A549 (cell line): ENCODE measurements around the gene CNOT2. TPM values are rescaled to one million over a fixed set of nuclear protein-coding genes. Genes with fewer than 3 reads are reported as not detected.

Experiments
- ATAC-seq, 2 experiments: fragments of 200-7000 bp in 1 of 2; fragments of >200 bp in 1 of 2; cut with Nextera tagmentation in 1 of 2; cut with Tn5 transposase in 1 of 2; 3 replicates each; pipeline versions ENCODE4 v1.8.0 to v1.9.1; 2018 to 2020; ENCODE audit warnings: mild to moderate bottlenecking in 1 of 2, moderate library complexity in 1 of 2
- CTCF ChIA-PET: fragments of 300-600 bp; sonication (Branson Sonifier 250); formaldehyde crosslinking; extraction: SDS; loops from one replicate; lab custom pipeline; 2021; ENCODE audit warnings: antibody characterized with exemption, inconsistent platforms; lab: Yijun Ruan, JAX
- POLR2A ChIA-PET: fragments of 350-600 bp; formaldehyde crosslinking; extraction: SDS; loops from one replicate; lab custom pipeline; 2021; ENCODE audit warnings: antibody characterized with exemption, inconsistent platforms; lab: Yijun Ruan, JAX
- DNase-seq, 2 experiments: peaks; one replicate each; pipeline versions ENCODE4 v3.0.0 to v3.0.0-alpha.2; 2011 to 2016; ENCODE audit warnings: low read depth in 1 of 2, low spot score in 1 of 2
- FAIRE-seq: peaks from 2 replicates; lab custom pipeline; 2011; peaks lifted over from hg19 to GRCh38; lab: Jason Lieb, UNC
- H3K27ac ChIP-seq, 2 experiments: fragments of >200 bp; sonication (Bioruptor Twin); formaldehyde crosslinking; 3 replicates each; pipeline ENCODE4 v1.5.1; 2016 to 2017
- H3K4me1 ChIP-seq: fragments of >200 bp; sonication (Bioruptor Twin); formaldehyde crosslinking; 3 replicates; pipeline ENCODE4 v1.6.1; 2016
- H3K4me2 ChIP-seq: fragments of >200 bp; sonication (Bioruptor Twin); formaldehyde crosslinking; 3 replicates; pipeline ENCODE4 v1.6.1; 2016
- H3K4me3 ChIP-seq: fragments of >200 bp; sonication (Bioruptor Twin); formaldehyde crosslinking; 3 replicates; pipeline ENCODE4 v1.5.1; 2016
- H3K9me3 ChIP-seq: fragments of >200 bp; sonication (Bioruptor Twin); formaldehyde crosslinking; 3 replicates; pipeline ENCODE4 v1.6.1; 2016
- BHLHE40 ChIP-seq: IDR thresholded peaks from 2 replicates; pipeline ENCODE4 v1.6.1; 2012; ENCODE audit warnings: low read depth, low read length, inconsistent platforms
- CBX8 ChIP-seq: fragments of 200-600 bp; sonication (generic); IDR thresholded peaks from 2 replicates; pipeline ENCODE4 v1.6.1; 2016
- CEBPB ChIP-seq, 2 experiments: fragments of >200 bp in 1 of 2; sonication (Bioruptor Twin) in 1 of 2; formaldehyde crosslinking in 1 of 2; IDR thresholded peaks; 2 replicates each; pipeline ENCODE4 v1.6.1; 2012 to 2016
- CHD2 ChIP-seq: fragments of 150-350 bp; IDR thresholded peaks from 2 replicates; pipeline ENCODE4 v1.6.1; 2014; ENCODE audit warnings: low read length; ENCODE audit not compliant: partially characterized antibody
- CHD4 ChIP-seq: fragments of 200-600 bp; sonication (generic); IDR thresholded peaks from 2 replicates; pipeline ENCODE4 v1.6.1; 2016; ENCODE audit warnings: antibody characterized with exemption, mild to moderate bottlenecking, borderline replicate concordance
- CTCF ChIP-seq: fragments of >200 bp; sonication (Bioruptor Twin); formaldehyde crosslinking; IDR thresholded peaks from 3 replicates; pipeline ENCODE4 v1.5.1; 2016
- EP300 ChIP-seq, 2 experiments: fragments of >200 bp; sonication (Bioruptor Twin); formaldehyde crosslinking; IDR thresholded peaks; 2 replicates in 1 of 2; 3 replicates in 1 of 2; pipeline ENCODE4 v1.6.1; 2016 to 2017
- FOSB ChIP-seq: fragments of 250-450 bp; sonication (Bioruptor Pico); IDR thresholded peaks from 2 replicates; pipeline ENCODE4 v1.5.0; 2020; ENCODE audit warnings: mild to moderate bottlenecking, moderate library complexity
- FOSL2 ChIP-seq, 2 experiments: fragments of 450-650 bp in 1 of 2; fragments of >200 bp in 1 of 2; sonication (Bioruptor Twin) in 1 of 2; formaldehyde crosslinking; IDR thresholded peaks; 2 replicates each; pipeline versions ENCODE4 v1.5.0 to v1.6.1; 2016 to 2020; ENCODE audit warnings: mild to moderate bottlenecking in 1 of 2, moderate library complexity in 1 of 2
- FOXS1 ChIP-seq: fragments of 250-450 bp; sonication (Bioruptor Pico); IDR thresholded peaks from 2 replicates; pipeline ENCODE4 v1.5.0; 2020; ENCODE audit warnings: mild to moderate bottlenecking, moderate library complexity
- GATA3 ChIP-seq: IDR thresholded peaks from 2 replicates; pipeline ENCODE4 v1.6.1; 2012; ENCODE audit warnings: borderline replicate concordance
- HDAC2 ChIP-seq: fragments of 200-600 bp; sonication (generic); IDR thresholded peaks from 2 replicates; pipeline ENCODE4 v1.6.1; 2016
- HEYL ChIP-seq: fragments of 250-450 bp; sonication (Bioruptor Pico); IDR thresholded peaks from 2 replicates; pipeline ENCODE4 v1.8.0; 2021; ENCODE audit warnings: mild to moderate bottlenecking, moderate library complexity
- JUN ChIP-seq, 2 experiments: fragments of >200 bp; sonication (Bioruptor Twin); formaldehyde crosslinking; IDR thresholded peaks; 2 replicates in 1 of 2; 3 replicates in 1 of 2; pipeline ENCODE4 v1.6.1; 2016 to 2017
- KDM1A ChIP-seq: fragments of 200-600 bp; sonication (generic); IDR thresholded peaks from 2 replicates; pipeline ENCODE4 v1.6.1; 2016; ENCODE audit warnings: low read depth, mild to moderate bottlenecking
- MYC ChIP-seq: IDR thresholded peaks from 2 replicates; pipeline ENCODE4 v1.6.1; 2012; ENCODE audit warnings: mild to moderate bottlenecking, inconsistent platforms, low read length, improper control_type of control experiment, borderline replicate concordance
- PBX3 ChIP-seq: IDR thresholded peaks from 2 replicates; pipeline ENCODE4 v1.6.1; 2012
- PHF8 ChIP-seq: fragments of 200-600 bp; sonication (generic); IDR thresholded peaks from 2 replicates; pipeline ENCODE4 v1.6.1; 2016; ENCODE audit warnings: low read depth, mild to moderate bottlenecking, antibody characterized with exemption, moderate library complexity, borderline replicate concordance
- POLR2A ChIP-seq: IDR thresholded peaks from 2 replicates; pipeline ENCODE4 v1.6.1; 2012; ENCODE audit warnings: mild to moderate bottlenecking, low read length
- POLR2AphosphoS2 ChIP-seq: conservative IDR thresholded peaks from 2 replicates; pipeline ENCODE4 v1.6.1; 2012; ENCODE audit warnings: low read length, improper control_type of control experiment, inconsistent platforms
- RAD21 ChIP-seq, 2 experiments: fragments of >200 bp in 1 of 2; sonication (Bioruptor Twin) in 1 of 2; formaldehyde crosslinking in 1 of 2; IDR thresholded peaks in 1 of 2; conservative IDR thresholded peaks in 1 of 2; 2 replicates in 1 of 2; 3 replicates in 1 of 2; pipeline ENCODE4 v1.6.1; 2012 to 2018; ENCODE audit warnings: inconsistent platforms in 1 of 2
- RARB ChIP-seq: fragments of 250-450 bp; sonication (Bioruptor Pico); IDR thresholded peaks from 2 replicates; pipeline ENCODE4 v1.8.0; 2021; ENCODE audit warnings: mild to moderate bottlenecking, moderate library complexity
- RCOR1 ChIP-seq: fragments of 150-350 bp; IDR thresholded peaks from 2 replicates; pipeline ENCODE4 v1.6.1; 2014; ENCODE audit warnings: antibody characterized with exemption, low read length, low read depth
- RFX5 ChIP-seq: fragments of 450-650 bp; IDR thresholded peaks from 2 replicates; pipeline ENCODE4 v1.7.1; 2014; ENCODE audit warnings: antibody characterized with exemption, mild to moderate bottlenecking, moderate library complexity
- RNF2 ChIP-seq: fragments of 200-600 bp; sonication (generic); IDR thresholded peaks from 2 replicates; pipeline ENCODE4 v1.6.1; 2016; ENCODE audit warnings: low read depth, mild to moderate bottlenecking, antibody characterized with exemption, moderate library complexity, borderline replicate concordance
- TFCP2L1 ChIP-seq: fragments of 250-450 bp; sonication (Bioruptor Pico); IDR thresholded peaks from 2 replicates; pipeline ENCODE4 v1.5.0; 2021; ENCODE audit warnings: mild to moderate bottlenecking
- ZC3H11A ChIP-seq: fragments of 450-650 bp; IDR thresholded peaks from 2 replicates; pipeline ENCODE4 v1.6.1; 2014; ENCODE audit warnings: antibody characterized with exemption, mild to moderate bottlenecking
- ZFP36 ChIP-seq: fragments of 450-650 bp; IDR thresholded peaks from 2 replicates; pipeline ENCODE4 v1.6.1; 2014; ENCODE audit warnings: borderline replicate concordance; ENCODE audit not compliant: partially characterized antibody
- ZSCAN20 ChIP-seq: fragments of 250-450 bp; sonication (Bioruptor Pico); IDR thresholded peaks from 2 replicates; pipeline ENCODE4 v1.8.0; 2022; ENCODE audit warnings: mild to moderate bottlenecking, moderate library complexity
- WGBS: methylation state at CpG from one replicate; pipeline ENCODE4 v1.1.6; 2017; ENCODE audit errors: missing lambda C conversion rate; 5-methylcytosine and 5-hydroxymethylcytosine counted together
- polyA plus RNA-seq, 4 experiments: library from polyadenylated mRNA; depleted of rRNA in 3 of 4; stranded (reverse); fragments of >200 nt; fragmentation: RNase III in 1 of 4; extraction: RNeasy Plus Mini Kit Qiagen cat#74134 plus additional on column Dnase treatment in 1 of 4; gene quantifications; 2 replicates in 3 of 4; 3 replicates in 1 of 4; pipeline ENCODE4 v1.2.3, GENCODE V29; 2011 to 2017

Gene CNOT2
- polyA plus RNA-seq, 2 of the 4 experiments (the other 2 are of a cell fraction), result 87.2 to 105 TPM

GRCh38 chr12:70338531-70338930 lies 95.3 kb downstream of the CNOT2 start:
- Histone ChIP-seq H3K9me3 (no peaks in the 10 kb centered on the region), H3K4me3 (no peak overlapping the region), H3K4me1 (no peaks in the 10 kb centered on the region), H3K4me2 (no peak overlapping the region), H3K27ac (no peak overlapping the region)
- FAIRE-seq (no peak), DNase-seq (no peak), ATAC-seq (no peak)
- TF ChIP-seq CHD2, result no peak
- no peak for TF ChIP-seq FOSB (CRISPR knock-in tag)
- TF ChIP-seq JUN (IDR thresholded peaks at IDR 0.05), result no peak
- TF ChIP-seq RFX5, result no peak
- TF ChIP-seq ZSCAN20 (CRISPR knock-in tag), result no peak
- TF ChIP-seq CHD4, result no peak
- TF ChIP-seq RARB (CRISPR knock-in tag), result no peak
- no peak for TF ChIP-seq FOSL2 (IDR thresholded peaks at IDR 0.05)
- TF ChIP-seq FOSL2 (CRISPR knock-in tag; IDR thresholded peaks at IDR 0.05), result no peak
- TF ChIP-seq POLR2AphosphoS2, result no peak
- TF ChIP-seq RAD21 (conservative IDR thresholded peaks at IDR 0.05 in 1 of 2, IDR thresholded peaks at IDR 0.05 in 1 of 2), result no peak
- TF ChIP-seq POLR2A, result no peak
- TF ChIP-seq RNF2, result no peak
- TF ChIP-seq PBX3, result no peak
- no peak for TF ChIP-seq TFCP2L1 (CRISPR knock-in tag)
- 88% methylated on average over 2 of the region's 2 CpGs for WGBS
- POLR2A ChIA-PET, result no interaction called here
- CTCF ChIA-PET, result interaction anchor here (0.7 kb wide), 1 partner anchor 27 kb away, joined by 3 read pairs; no protein-coding TSS in a partner anchor

GRCh38 chr12:70351076-70351475 lies 107.8 kb downstream of the CNOT2 start:
- no peak for TF ChIP-seq CEBPB (IDR thresholded peaks at IDR 0.05)
- TF ChIP-seq RARB (CRISPR knock-in tag), result no peak
- no peak for TF ChIP-seq POLR2AphosphoS2
- no peak for TF ChIP-seq KDM1A
- no peak for TF ChIP-seq CHD4
- TF ChIP-seq POLR2A, result no peak
- TF ChIP-seq PHF8, result no peak
- TF ChIP-seq BHLHE40, result no peak
- FAIRE-seq, result no peak
- no peak overlapping the region for H3K27ac ChIP-seq
- H3K4me3 ChIP-seq, result no peak overlapping the region
- POLR2A ChIA-PET, result no interaction called here
- H3K4me2 ChIP-seq, result no peak overlapping the region
- H3K9me3 ChIP-seq, result no peaks in the 10 kb centered on the region
- no peaks in the 10 kb centered on the region for H3K4me1 ChIP-seq
- CTCF ChIA-PET, result no interaction called here
- WGBS, result 91% methylated on average over 2 of the region's 2 CpGs
- DNase-seq, result no peak
- ATAC-seq, result no peak

GRCh38 chr12:70353780-70354660 lies 110.8 kb downstream of the CNOT2 start:
- Histone ChIP-seq H3K9me3 (no peaks in the 10 kb centered on the region), H3K4me1 (no peaks in the 10 kb centered on the region), H3K4me3 (no peak overlapping the region), H3K27ac (no peak overlapping the region), H3K4me2 (no peak overlapping the region)
- ChIA-PET POLR2A (no interaction called here), CTCF (no interaction called here)
- ATAC-seq (no peak), FAIRE-seq (no peak), DNase-seq (no peak)
- no peak for TF ChIP-seq CTCF
- no peak for TF ChIP-seq HEYL
- no peak for TF ChIP-seq CBX8
- TF ChIP-seq HDAC2, result no peak
- no peak for TF ChIP-seq PBX3
- TF ChIP-seq ZC3H11A, result no peak
- no peak for TF ChIP-seq GATA3
- no peak for TF ChIP-seq EP300 (IDR thresholded peaks at IDR 0.05)
- TF ChIP-seq CHD2, result no peak
- TF ChIP-seq RCOR1, result no peak
- no peak for TF ChIP-seq MYC
- no peak for TF ChIP-seq ZFP36
- TF ChIP-seq FOSL2 (IDR thresholded peaks at IDR 0.05), result no peak
- TF ChIP-seq FOSL2 (CRISPR knock-in tag; IDR thresholded peaks at IDR 0.05), result no peak
- TF ChIP-seq RAD21 (conservative IDR thresholded peaks at IDR 0.05 in 1 of 2, IDR thresholded peaks at IDR 0.05 in 1 of 2), result no peak
- TF ChIP-seq RFX5, result no peak
- TF ChIP-seq RNF2, result no peak
- no peak for TF ChIP-seq FOXS1
- WGBS, result 95% methylated on average over 6 of the region's 6 CpGs
